Inflammatory macrophage treated with lipopolysaccharide for 4 hours (primary cell): Measurements from ENCODE around the gene NKX1-2.

Experiments
- DNase-seq: peaks from one replicate; pipeline ENCODE4 v3.0.0-alpha.2; 2020

The NKX1-2 gene

GRCh38 chr10:124450012-124450782 lies at the start of gene NKX1-2:
NKX1-2 (minus strand) TSS chr10:124450035; CDS start chr10:124449943, 92 bp downstream.
- DNase-seq, result no peak

DNA sequence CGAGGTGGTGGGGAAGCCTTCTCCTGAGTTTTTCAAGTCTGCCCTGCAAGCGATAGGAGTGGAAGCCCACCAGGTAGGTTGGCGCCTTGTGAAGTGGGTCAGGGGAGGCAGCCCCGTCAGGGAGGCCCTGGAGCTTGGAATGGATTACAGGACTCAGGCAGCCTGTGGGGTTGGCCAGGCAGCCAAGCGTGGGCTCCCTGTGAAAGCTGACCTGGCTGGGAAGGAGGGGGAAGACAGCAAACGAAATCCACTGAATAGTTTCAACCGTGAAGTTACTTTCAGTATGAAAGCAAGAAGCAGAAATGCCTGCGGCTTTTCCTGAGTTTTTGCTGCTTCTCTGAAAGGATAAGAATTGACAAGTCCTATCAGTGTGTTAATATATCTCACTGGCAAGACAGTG lies 48.2 kb upstream of the NKX1-2 start:
- no peak for DNase-seq

DNA sequence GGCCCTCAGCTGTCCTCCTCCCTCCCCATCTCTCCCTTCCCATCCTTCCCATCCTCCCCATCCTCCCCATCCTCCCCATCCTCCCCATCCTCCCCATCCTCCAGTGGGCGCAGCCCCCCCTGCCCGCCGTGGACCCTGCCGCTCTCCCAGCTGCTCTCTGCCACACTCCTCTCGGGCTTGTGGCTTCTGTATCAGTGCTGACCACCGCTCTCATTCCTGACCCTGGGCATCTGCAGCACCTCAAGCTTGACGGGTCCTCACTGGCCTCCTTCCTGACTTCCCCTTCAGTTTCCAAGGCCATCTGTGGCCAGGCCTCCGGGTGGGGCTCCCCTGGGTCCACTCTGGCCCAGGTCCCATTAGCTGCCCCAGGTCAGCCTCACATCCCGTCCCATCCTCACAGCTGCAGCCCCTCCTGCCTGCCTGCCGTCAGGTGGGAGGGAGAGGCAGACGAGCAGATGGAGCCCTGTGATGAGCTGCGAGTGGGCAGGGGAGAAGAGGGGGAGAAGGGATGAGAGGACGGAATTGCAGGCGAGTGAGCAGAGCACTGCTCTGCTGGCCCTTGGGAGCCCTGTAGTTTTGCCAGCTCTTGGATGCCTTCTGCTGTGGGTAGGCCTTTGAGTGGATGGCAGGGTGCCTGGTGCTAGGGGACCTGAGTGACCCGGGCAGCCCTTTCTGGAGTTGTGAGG lies 47.5 kb upstream of the NKX1-2 start:
- no peak for DNase-seq

GRCh38 chr10:124496620-124497019 lies 46.8 kb upstream of the NKX1-2 start:
- DNase-seq, result no peak

GRCh38 chr10:124496150-124496549 lies 46.3 kb upstream of the NKX1-2 start:
- no peak for DNase-seq

DNA sequence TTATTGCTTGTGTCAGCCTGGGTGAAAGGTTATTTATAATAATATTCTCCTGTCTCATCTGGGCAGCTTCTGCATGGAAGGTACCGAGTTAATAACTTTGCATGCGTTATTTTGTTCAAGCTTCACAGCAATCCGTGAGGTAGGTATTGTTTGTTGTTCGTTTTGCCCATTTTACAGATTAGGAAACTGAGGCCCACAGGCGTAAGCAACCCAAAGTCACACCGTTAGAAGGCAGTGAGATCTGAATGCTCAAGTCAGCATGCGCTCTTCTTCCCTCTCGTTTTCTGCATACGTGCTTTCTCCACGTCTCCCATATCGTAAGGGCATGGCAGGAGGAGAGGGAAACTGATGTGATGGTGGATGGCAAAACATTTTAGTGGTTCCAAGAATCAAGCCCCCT lies 45.9 kb upstream of the NKX1-2 start:
- no peak for DNase-seq

DNA sequence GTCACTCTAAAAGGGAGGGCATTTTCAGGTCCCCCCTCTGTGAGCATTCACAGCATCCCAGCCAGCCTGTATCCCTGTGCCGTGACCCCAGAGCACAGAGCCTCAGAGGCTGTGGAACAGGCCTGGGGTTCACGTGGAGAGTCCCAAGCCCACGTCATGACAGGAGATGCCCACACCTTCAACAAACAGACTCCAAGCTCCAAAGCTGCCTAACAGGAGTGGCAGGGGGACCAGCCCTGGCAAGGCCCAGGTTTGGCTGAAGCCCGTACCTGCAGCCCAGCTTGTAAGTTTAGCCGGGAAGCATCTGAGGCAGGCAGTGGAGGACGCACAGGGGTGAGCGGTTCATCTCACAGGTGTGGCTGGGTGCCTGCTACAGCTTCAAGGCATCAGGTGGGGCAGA lies 45.3 kb upstream of the NKX1-2 start:
- no peak for DNase-seq

GRCh38 chr10:124494046-124494807 lies 44.4 kb upstream of the NKX1-2 start:
- peak; percentile 70 for DNase-seq

DNA sequence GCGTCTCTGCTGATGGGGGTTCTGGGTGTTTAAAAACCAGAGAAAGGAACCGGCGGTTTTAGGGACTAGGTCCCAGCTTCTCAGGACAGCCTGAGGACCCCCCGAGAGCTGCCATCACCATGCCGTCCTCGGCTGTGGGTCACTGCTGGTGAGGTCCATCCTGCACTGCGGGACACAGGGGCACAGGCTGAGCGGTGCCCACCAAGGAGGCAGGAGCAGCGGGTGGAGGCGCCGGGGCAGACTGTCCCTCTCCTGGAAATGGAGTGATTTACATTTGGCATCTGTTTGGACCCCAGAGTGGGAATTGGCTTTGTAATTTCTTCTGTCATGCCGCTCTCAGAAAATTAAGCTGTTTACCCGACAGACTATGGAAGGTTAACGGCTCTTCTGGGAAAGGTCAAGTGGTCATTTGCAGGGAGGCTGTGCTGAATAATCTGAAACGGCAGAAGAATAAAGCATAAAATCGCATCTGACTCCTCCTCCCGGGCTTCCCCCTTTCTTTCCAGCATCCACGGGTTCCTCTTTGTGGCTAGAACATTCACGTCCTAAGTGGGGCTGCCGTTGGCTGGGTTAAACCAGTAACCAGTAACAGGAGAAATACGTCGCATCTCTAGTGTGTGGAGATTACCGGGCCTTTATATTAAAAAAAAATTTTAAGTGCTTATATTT lies 43.5 kb upstream of the NKX1-2 start:
- DNase-seq, result peak; percentile 82

GRCh38 chr10:124492266-124492665 lies 42.4 kb upstream of the NKX1-2 start:
- DNase-seq, result no peak

GRCh38 chr10:124491105-124491504 lies 41.3 kb upstream of the NKX1-2 start:
- DNase-seq, result no peak

DNA sequence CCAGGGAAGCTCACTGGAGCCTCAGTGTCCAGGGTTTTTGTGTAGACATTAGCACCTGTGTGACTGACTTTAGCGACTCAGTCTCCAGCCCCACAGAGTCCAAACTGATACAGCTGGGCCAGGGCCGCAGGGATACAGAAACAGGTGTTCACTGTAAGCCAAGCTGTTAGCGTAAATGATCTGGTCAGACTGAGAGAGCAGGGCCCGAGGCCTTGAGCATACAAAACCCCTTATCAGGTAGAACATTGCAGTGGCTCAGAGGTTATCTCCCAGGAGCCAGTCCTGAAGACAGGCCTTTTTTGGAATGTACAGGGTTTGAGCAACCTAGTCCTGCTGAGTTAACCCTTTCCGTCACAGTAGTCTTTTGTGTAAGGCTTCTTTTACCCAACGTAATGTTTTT lies 36.8 kb upstream of the NKX1-2 start:
- DNase-seq, result no peak

GRCh38 chr10:124484661-124485060 lies 34.8 kb upstream of the NKX1-2 start:
- no peak for DNase-seq

- DNase-seq, result no peak
These were observed 34.2 kb upstream of the NKX1-2 start for GRCh38 chr10:124484031-124484430.

DNA sequence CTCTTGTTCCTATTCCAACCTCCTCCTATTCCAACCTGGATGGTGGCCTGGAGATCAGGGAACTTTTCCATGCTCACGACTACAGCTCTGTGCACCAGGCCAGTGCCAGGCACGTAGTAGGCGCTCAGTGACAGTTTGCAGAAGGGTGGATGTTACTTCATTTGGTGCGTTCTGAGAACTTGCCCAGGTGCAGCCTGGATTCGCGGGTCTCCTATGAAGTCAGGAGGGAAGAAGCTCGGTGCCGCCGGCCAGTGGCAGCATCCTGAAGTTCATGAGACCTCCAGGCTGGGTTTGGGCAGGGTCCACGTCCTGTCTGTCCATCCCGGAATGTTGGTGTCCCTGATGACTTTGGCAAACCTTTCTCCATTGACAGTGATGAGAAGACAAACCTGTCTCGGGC lies 33.0 kb upstream of the NKX1-2 start:
- DNase-seq, result no peak

- no peak for DNase-seq
These were observed 32.5 kb upstream of the NKX1-2 start for GRCh38 chr10:124482236-124482800.

DNA sequence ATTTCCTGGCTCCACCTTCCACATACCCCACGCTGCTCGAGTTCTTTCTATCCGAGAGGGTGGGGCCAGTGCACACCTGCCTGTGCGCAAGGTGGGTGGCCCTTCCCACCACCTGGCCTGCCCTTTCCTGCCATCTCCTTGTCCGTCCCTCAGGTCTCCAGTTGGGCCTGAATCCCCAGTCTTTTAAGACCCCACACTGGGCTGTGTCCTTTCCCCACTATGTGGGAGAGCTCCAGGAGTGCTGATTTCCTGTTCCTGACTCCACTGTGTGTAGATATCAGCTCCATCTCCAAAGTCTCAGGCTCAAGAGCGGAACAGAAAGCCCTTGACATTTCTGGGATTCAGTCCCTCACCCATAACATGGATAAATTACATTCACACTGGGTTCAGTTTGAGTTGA lies 31.9 kb upstream of the NKX1-2 start:
- DNase-seq, result no peak

DNA sequence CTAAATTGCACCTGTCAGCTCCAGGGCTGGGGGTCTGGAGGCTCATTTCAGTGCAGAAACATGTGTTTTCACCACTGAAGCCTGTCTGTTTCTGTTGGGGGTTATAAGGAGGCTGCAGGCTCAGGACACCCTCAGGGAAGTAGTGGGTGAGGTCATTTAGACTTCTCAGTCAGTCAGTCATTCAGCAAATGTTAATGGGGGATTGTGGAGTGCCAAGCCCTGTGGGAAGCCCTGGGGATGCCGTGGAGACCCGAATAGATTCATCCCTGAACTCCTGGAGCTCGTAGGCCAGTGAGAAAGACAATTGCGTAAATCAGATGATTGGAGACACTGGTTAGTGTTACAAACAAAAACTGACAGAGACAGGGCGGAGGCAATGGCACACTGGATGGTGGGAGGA lies 31.0 kb upstream of the NKX1-2 start:
- DNase-seq, result no peak

- DNase-seq, result no peak
These were observed 28.7 kb upstream of the NKX1-2 start for GRCh38 chr10:124478515-124478914.

DNA sequence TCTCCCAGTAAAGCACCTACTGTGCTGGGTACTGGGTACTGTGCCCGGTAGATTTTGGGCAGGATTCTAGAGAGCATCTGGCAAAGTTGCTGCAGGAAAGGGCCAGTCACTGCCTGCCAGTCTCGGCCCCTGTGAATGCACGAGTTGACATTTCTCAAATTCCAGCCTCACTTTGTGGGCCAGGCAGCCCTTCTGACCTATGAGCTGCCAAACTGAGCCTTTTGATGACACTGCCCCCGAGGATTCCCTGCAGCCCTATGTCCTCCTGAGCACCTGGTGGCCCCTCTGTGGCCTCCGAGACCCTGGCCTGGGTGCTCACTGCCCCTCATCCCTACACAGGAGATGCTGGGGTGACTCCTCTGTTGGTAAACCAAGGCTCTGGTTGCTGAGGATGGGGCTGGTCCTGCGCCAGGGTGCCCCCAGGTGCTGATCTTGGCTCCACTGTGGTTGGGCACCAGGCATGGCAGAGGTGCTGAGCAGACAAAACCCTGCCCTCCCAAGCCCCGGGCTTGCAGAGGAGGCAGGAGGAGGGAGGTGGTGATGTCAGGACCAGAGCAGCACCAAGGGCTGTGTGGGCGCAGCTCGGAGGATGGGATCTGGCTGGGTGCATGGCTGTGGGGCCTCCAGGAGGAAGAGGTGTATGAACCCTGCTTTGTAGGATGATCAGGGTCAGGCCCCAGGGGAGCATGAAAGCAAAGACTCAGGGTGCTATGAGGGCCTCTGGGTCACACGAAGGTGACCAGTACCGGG lies 28.0 kb upstream of the NKX1-2 start:
- DNase-seq, result no peak

DNA sequence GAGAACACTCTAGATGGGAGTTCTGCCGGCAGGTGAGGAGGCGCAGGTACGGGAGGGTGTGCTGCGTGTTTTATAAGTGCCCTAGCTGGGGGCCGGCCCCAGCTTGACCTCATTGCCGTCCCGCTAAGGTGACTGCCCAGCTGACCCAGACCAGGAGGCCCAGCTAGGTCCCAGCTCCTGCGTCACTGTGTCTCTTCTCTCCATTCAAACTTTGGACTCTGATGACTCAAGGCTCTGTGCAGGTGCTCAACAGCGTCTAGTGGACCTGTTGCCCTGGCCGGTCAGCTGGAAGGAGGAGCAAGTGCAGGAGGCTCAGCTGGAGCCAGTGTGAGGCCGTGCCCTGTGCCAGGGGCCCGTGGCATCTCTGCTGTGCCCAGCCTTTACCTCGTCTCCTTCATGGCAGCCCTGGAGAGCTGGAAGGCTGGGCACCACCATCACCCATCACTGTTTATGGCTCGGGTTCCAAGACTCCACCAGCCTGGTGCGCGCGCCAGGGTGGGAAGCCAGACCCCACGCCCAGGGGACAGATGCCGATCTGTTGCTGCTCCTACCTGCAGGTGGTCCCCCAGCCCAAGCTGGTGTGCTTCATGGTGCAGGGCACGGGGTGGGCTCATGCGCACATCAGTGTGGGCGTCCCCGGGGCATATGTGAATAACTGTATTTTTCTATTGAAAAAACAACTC lies 26.3 kb upstream of the NKX1-2 start:
- no peak for DNase-seq
